GM12873 (cell line): ENCODE results near the gene CSKMT.
A peak's percentile ranks its signal among the peaks of the same experiment; 100 is the strongest.

Experiments
- TF ChIP-seq, protein P1 (sequence below): IDR thresholded peaks from 2 replicates; pipeline ENCODE4 v1.5.1; 2012; ENCODE audit warnings: low read depth, mild to moderate bottlenecking, moderate library complexity, low read length, control low read depth; ENCODE audit not compliant: insufficient read depth; ENCODE audit errors: missing control alignments

Gene CSKMT

DNA sequence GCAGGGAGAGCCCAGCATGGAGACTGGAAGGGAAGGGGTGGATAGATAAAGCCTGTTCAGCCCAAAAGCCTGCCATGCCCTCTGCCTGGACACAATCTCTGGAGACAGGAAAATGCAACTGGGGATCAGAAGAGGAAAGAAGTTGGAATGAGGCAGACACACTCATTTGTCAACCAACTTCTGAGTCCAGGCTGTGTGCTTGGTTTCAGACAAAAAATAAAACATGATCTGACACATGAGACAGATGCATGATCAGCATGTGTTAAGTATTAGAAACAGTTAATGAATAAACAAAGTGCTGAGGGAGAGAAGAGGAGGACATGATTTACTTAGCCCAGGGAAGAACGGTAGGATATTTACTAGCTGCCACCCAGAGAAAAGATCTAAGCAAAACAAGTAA lies 23.4 kb downstream of the CSKMT start:
- TF ChIP-seq, protein P1, sequence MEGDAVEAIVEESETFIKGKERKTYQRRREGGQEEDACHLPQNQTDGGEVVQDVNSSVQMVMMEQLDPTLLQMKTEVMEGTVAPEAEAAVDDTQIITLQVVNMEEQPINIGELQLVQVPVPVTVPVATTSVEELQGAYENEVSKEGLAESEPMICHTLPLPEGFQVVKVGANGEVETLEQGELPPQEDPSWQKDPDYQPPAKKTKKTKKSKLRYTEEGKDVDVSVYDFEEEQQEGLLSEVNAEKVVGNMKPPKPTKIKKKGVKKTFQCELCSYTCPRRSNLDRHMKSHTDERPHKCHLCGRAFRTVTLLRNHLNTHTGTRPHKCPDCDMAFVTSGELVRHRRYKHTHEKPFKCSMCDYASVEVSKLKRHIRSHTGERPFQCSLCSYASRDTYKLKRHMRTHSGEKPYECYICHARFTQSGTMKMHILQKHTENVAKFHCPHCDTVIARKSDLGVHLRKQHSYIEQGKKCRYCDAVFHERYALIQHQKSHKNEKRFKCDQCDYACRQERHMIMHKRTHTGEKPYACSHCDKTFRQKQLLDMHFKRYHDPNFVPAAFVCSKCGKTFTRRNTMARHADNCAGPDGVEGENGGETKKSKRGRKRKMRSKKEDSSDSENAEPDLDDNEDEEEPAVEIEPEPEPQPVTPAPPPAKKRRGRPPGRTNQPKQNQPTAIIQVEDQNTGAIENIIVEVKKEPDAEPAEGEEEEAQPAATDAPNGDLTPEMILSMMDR: no peak

DNA sequence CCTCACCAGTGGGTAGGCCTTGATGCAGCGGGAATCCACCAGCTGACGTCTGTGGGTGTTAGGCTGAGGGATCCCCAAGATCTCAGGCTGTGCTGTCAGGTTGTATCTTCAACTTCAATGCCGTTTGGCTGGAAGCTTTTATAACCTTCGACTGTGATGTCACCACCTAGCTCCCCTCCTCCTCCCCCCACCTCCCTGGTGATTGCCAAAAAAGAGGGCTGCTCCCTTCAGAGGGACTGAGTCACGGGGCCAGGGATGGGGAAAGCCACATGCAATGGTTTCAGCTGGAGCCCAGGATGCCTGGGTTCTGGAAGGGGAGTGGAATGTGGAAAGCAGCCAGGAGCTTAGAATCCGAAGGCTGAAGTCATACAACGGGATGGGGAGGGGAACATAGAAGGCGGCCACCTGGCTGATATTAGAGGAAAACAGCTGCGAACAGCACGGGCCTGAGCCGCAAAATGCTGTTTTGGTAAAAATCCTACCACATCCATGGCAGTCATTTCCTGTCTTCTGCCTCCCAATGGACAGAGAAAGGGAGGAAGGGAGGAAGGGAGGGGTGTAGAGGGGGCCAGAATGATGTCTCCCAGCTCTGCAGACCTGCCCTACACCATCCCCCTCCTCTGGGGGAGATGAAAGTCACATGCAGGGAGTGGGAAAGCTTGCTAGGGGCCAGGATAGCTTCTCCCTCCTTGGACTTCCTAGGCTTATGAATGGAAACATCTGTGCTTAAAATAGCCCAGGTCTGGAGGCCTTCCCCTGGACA lies 24.5 kb downstream of the CSKMT start, which contains the start of gene LRRN4CL:
Gene LRRN4CL, minus strand, starts transcription at position 110 of the 763 bp plus-strand sequence. CDS start 1,022 bp downstream, outside the sequence.
- TF ChIP-seq, protein P1: no peak

DNA sequence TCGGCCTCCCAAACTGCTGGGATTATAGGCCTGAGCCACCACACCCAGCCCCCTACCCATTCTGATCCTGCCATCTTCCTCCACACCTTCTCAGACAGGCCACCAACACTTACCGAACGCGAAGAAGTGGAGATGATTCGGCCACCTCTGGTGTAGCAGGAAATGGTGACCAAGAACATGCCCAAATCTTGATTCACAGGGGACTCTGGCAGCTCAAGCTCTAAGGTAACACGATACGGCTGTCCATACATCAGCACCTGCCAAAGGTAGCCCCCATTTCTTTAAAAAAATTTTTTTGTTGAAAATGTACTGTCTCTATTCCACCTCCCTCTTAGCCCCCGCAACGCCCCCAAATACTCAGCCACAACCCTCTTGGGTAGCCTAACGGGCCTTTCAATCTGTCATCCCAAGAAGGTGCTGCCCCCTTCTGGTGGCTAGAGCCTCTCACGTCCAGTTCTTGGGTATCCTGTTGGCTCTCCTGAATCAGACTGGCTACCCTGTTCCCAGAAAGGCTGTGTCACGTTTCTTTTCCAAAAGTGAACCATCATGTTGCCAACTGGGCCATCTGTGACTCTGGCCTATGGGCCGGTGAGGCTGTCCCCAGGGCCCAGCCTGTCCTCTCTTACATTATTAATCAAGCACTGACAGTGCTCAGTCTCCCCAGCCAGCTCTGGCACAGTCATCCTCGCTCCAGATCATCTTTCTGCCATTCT lies 29.5 kb downstream of the CSKMT start:
- TF ChIP-seq, protein P1: peak; percentile 87

DNA sequence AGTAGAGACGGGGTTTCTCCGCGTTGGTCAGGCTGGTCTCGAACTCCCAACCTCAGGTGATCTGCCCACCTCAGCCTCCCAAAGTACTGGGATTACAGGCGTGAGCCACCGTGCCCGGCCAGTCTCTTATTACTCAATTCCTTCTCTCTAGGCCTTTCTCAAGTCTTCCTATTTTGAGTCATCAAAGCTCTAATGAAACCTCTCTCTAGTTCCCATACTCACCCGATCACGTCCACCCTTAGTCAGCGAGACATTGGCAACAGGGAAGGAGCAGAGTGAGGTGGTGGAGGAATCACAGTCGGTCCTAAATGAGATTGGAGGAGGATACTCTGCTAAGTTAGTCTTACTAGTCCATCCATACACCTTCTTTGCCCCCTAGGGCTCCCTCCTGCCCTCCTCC lies 37.1 kb downstream of the CSKMT start:
- TF ChIP-seq, protein P1: no peak

DNA sequence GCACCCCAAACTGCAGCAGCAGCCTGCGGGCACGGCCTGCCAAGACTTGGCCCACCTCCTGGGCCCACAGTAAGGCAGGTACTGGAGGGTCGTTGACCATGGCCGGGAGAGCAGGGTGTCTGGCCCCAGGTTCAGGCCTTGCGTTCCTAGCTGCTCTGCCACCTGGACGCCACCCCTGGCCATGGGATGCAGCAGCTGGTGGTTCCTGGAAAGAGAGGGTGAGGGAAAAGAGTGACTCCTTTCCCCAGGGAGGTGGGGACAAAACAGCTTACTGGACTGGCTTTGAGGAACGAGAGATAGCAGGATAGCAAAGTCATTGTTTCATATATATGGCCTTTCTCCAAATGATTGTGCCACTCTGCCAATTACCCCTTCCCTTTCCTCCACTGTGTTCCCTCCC lies 40.3 kb downstream of the CSKMT start:
- TF ChIP-seq, protein P1: no peak

DNA sequence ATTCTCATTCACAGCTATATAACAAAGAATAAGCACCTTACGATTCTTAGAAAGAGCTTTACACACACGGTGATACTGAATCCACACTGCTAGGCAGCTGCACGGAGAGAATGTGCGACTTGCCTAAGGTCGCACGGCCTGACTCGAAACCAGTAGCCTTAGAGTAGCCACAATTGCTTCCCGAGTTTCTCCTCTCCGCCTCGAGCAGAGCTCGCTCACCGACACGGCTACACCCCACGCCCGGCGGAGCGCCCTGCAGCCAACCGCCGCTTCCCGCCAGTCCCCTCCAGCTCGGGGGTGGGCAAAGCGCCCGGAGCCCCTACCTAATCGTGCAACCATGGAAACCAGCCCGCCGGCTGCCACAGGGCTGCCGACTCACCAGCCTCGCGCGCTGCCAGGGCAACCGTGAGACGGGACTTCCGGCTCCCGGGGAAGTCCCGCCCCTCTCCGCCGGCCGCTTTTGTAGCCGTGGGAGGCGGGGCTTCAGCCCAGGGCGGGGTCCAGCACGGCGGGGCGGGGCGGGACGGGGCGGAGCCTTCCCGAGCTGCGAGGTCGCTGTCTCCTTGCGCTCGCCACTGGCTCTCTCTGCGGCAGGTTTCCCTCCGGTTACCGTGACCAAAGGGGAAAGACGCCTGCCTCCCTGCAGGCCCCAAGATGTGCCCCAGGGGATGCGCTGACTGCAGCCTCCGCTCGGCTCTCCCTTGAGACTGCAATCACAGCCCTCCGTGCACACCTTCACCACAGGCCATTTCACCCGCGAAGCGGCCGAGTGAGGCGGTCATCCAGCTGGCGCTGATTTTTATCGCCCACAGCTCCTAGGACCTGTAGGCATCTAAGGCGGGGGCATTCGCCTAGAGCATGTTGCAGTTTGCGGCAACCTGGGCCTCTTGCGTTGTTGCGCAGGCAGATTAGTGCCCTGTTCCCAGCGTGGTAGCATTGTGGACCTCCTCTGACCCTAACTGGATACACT lies 41.1 kb downstream of the CSKMT start:
- TF ChIP-seq, protein P1: no peak
